ENCODE data around the gene MAP2K4. TPM values are rescaled to one million over a fixed set of nuclear protein-coding genes. Genes with fewer than 3 reads are reported as not detected.

MAP2K4 gene
- total RNA-seq, 1 experiment from 2014 or later: 46.1 TPM

- H3K4ac ChIP-seq (ENCODE audit: low read depth, low read length): no peak overlapping the region
- no peak overlapping the region for H2BK12ac ChIP-seq (ENCODE audit: insufficient read length, low read depth, low read length)
- no peaks in the 10 kb centered on the region for H3K23me2 ChIP-seq (ENCODE audit: insufficient read length, low read depth, low read length, poor library complexity, severe bottlenecking)
- no peak overlapping the region for H3K23ac ChIP-seq (ENCODE audit: insufficient read length, low read depth, low read length)
- DNase-seq: no peak
- no peak overlapping the region for H2BK120ac ChIP-seq (ENCODE audit: low read depth, low read length, poor library complexity, severe bottlenecking)
- Mint-ChIP-seq H3K4me3 (no peak overlapping the region), H3K27me3 (ENCODE audit: low read depth) (no peaks in the 10 kb centered on the region), H3K9me3 (no peaks in the 10 kb centered on the region), H3K36me3 (ENCODE audit: insufficient read depth in 1 of 3, low read depth in 3 of 3) (no peaks in the 10 kb centered on the region), H3K27ac (no peak overlapping the region), H3K4me1 (peaks cover 69 to 74% of the 10 kb centered on the region in 2 experiments)
- no peak overlapping the region for H3K9ac ChIP-seq (ENCODE audit: extremely low read depth, insufficient read length, low read length)
- H3K27ac ChIP-seq (ENCODE audit: insufficient read length, low read depth, low read length): no peak overlapping the region
- H3K4me2 ChIP-seq (ENCODE audit: insufficient read depth, insufficient read length, low read length): no peak overlapping the region
- peaks cover 14% of the 10 kb centered on the region for H3K4me1 ChIP-seq (ENCODE audit: insufficient read depth, low read length)
- no CpG with 5 or more reads among the region's 3 CpGs for WGBS (ENCODE audit: extremely low coverage, insufficient read length, low lambda C conversion rate)
- H4K8ac ChIP-seq (replicated peaks; ENCODE audit: insufficient read length, low read depth, low read length): no peak overlapping the region
- no peak overlapping the region for H2BK5ac ChIP-seq (ENCODE audit: insufficient read length, low read length)
- H2BK20ac ChIP-seq (ENCODE audit: low read depth, low read length, poor library complexity, severe bottlenecking): no peak overlapping the region
- no peak overlapping the region for H3T11ph ChIP-seq (ENCODE audit: low read length)
- H3K56ac ChIP-seq (ENCODE audit: insufficient read length, low read depth, low read length): no peak overlapping the region
- H2AK5ac ChIP-seq (ENCODE audit: insufficient read length, low read length): no peak overlapping the region
- no peak overlapping the region for H4K91ac ChIP-seq (ENCODE audit: insufficient read length, low read depth, low read length)
- TF ChIP-seq, protein P1, sequence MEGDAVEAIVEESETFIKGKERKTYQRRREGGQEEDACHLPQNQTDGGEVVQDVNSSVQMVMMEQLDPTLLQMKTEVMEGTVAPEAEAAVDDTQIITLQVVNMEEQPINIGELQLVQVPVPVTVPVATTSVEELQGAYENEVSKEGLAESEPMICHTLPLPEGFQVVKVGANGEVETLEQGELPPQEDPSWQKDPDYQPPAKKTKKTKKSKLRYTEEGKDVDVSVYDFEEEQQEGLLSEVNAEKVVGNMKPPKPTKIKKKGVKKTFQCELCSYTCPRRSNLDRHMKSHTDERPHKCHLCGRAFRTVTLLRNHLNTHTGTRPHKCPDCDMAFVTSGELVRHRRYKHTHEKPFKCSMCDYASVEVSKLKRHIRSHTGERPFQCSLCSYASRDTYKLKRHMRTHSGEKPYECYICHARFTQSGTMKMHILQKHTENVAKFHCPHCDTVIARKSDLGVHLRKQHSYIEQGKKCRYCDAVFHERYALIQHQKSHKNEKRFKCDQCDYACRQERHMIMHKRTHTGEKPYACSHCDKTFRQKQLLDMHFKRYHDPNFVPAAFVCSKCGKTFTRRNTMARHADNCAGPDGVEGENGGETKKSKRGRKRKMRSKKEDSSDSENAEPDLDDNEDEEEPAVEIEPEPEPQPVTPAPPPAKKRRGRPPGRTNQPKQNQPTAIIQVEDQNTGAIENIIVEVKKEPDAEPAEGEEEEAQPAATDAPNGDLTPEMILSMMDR (conservative IDR thresholded peaks at IDR 0.05): no peak
- no peaks in the 10 kb centered on the region for H3K9me3 ChIP-seq (ENCODE audit: control insufficient read depth, low read depth, low read length)
- H3K79me2 ChIP-seq (ENCODE audit: insufficient read depth, low read length): peaks cover 12% of the 10 kb centered on the region; the same call in 1 of the 2 replicates
- H3K18ac ChIP-seq (ENCODE audit: insufficient read length, low read depth, low read length): no peak overlapping the region
- no peak overlapping the region for H2AFZ ChIP-seq (ENCODE audit: low read length)
- H3K79me1 ChIP-seq (ENCODE audit: insufficient read depth, low read depth, low read length, poor library complexity, severe bottlenecking): peaks cover 3% of the 10 kb centered on the region
- H2BK15ac ChIP-seq (ENCODE audit: low read depth, low read length): no peak overlapping the region
- H4K5ac ChIP-seq (ENCODE audit: insufficient read length, low read depth, low read length): no peak overlapping the region
- H3K14ac ChIP-seq (ENCODE audit: insufficient read depth, low read length): no peak overlapping the region
- no peaks in the 10 kb centered on the region for H4K20me1 ChIP-seq (ENCODE audit: control insufficient read depth, insufficient read depth, insufficient read length)
- no peaks in the 10 kb centered on the region for H3K27me3 ChIP-seq (ENCODE audit: insufficient read depth, low read length)
Measured at GRCh38 chr17:12047681-12048376, 27.2 kb downstream of the MAP2K4 start.

Data from H9 (cell line).